Activated naive CD8-positive, alpha-beta T cell (primary cell): Measurements from ENCODE around the gene FGF1.

Source experiments
- H3K27ac Mint-ChIP-seq: one replicate; pipeline ENCODE4 v1.8.0; 2021; ENCODE audit warnings: mixed read lengths
- H3K27me3 Mint-ChIP-seq: one replicate; pipeline ENCODE4 v1.8.0; 2021; ENCODE audit warnings: mixed read lengths
- H3K36me3 Mint-ChIP-seq: one replicate; pipeline ENCODE4 v1.8.0; 2021; ENCODE audit warnings: mixed read lengths
- H3K4me1 Mint-ChIP-seq: one replicate; pipeline ENCODE4 v1.8.0; 2021; ENCODE audit warnings: low read depth, mixed read lengths
- H3K4me3 Mint-ChIP-seq: one replicate; pipeline ENCODE4 v1.8.0; 2021; ENCODE audit warnings: mild to moderate bottlenecking, mixed read lengths
- H3K9me3 Mint-ChIP-seq: one replicate; pipeline ENCODE4 v1.8.0; 2021; ENCODE audit warnings: low read depth, mixed read lengths

The FGF1 gene

GRCh38 chr5:142664636-142665035 lies 21.3 kb downstream of the FGF1 start:
- Mint-ChIP-seq H3K27ac (no peak overlapping the region), H3K4me3 (no peak overlapping the region)

GRCh38 chr5:142664067-142664466 lies 21.8 kb downstream of the FGF1 start:
- H3K4me1 Mint-ChIP-seq = no peaks in the 10 kb centered on the region
- H3K9me3 Mint-ChIP-seq = no peaks in the 10 kb centered on the region
- no peaks in the 10 kb centered on the region for H3K36me3 Mint-ChIP-seq
- no peaks in the 10 kb centered on the region for H3K27me3 Mint-ChIP-seq
- no peak overlapping the region for H3K27ac Mint-ChIP-seq
- H3K4me3 Mint-ChIP-seq = no peak overlapping the region

More at GRCh38 chr5:142664636-142665035, 21.3 kb downstream of the FGF1 start:
- Mint-ChIP-seq H3K36me3 (no peaks in the 10 kb centered on the region), H3K4me1 (no peaks in the 10 kb centered on the region), H3K9me3 (no peaks in the 10 kb centered on the region), H3K27me3 (no peaks in the 10 kb centered on the region)

GRCh38 chr5:142663246-142663645 lies 22.6 kb downstream of the FGF1 start:
- H3K27me3 Mint-ChIP-seq = no peaks in the 10 kb centered on the region
- no peak overlapping the region for H3K4me3 Mint-ChIP-seq
- no peaks in the 10 kb centered on the region for H3K4me1 Mint-ChIP-seq

GRCh38 chr5:142661957-142662356 lies 23.9 kb downstream of the FGF1 start:
- Mint-ChIP-seq H3K4me1 (no peaks in the 10 kb centered on the region), H3K36me3 (no peaks in the 10 kb centered on the region), H3K9me3 (no peaks in the 10 kb centered on the region), H3K27me3 (no peaks in the 10 kb centered on the region), H3K4me3 (no peak overlapping the region), H3K27ac (no peak overlapping the region)

More at GRCh38 chr5:142663246-142663645, 22.6 kb downstream of the FGF1 start:
- Mint-ChIP-seq H3K27ac (no peak overlapping the region), H3K36me3 (no peaks in the 10 kb centered on the region), H3K9me3 (no peaks in the 10 kb centered on the region)

GRCh38 chr5:142661143-142661542 lies 24.7 kb downstream of the FGF1 start:
- Mint-ChIP-seq H3K4me1 (no peaks in the 10 kb centered on the region), H3K4me3 (no peak overlapping the region), H3K36me3 (no peaks in the 10 kb centered on the region), H3K9me3 (no peaks in the 10 kb centered on the region), H3K27me3 (no peaks in the 10 kb centered on the region), H3K27ac (no peak overlapping the region)

GRCh38 chr5:142660731-142661130 lies 25.2 kb downstream of the FGF1 start:
- no peak overlapping the region for H3K27ac Mint-ChIP-seq
- H3K27me3 Mint-ChIP-seq = peaks cover 1% of the 10 kb centered on the region
- no peaks in the 10 kb centered on the region for H3K9me3 Mint-ChIP-seq
- peaks cover 2% of the 10 kb centered on the region for H3K4me1 Mint-ChIP-seq
- no peaks in the 10 kb centered on the region for H3K36me3 Mint-ChIP-seq
- no peak overlapping the region for H3K4me3 Mint-ChIP-seq

- Mint-ChIP-seq H3K36me3 (no peaks in the 10 kb centered on the region), H3K27ac (no peak overlapping the region), H3K4me1 (peaks cover 2% of the 10 kb centered on the region), H3K4me3 (no peak overlapping the region), H3K9me3 (no peaks in the 10 kb centered on the region), H3K27me3 (peaks cover 1% of the 10 kb centered on the region)
These were observed 25.7 kb downstream of the FGF1 start for GRCh38 chr5:142660196-142660595.

- Mint-ChIP-seq H3K36me3 (no peaks in the 10 kb centered on the region), H3K27ac (no peak overlapping the region), H3K27me3 (peaks cover 3% of the 10 kb centered on the region), H3K4me3 (no peak overlapping the region), H3K9me3 (no peaks in the 10 kb centered on the region), H3K4me1 (peaks cover 2% of the 10 kb centered on the region)
These were observed 26.5 kb downstream of the FGF1 start for GRCh38 chr5:142659405-142659804.

GRCh38 chr5:142658278-142658677 lies 27.6 kb downstream of the FGF1 start:
- H3K4me3 Mint-ChIP-seq = no peak overlapping the region
- peaks cover 3% of the 10 kb centered on the region for H3K27me3 Mint-ChIP-seq
- peaks cover 2% of the 10 kb centered on the region for H3K4me1 Mint-ChIP-seq

GRCh38 chr5:142657446-142657845 lies 28.4 kb downstream of the FGF1 start:
- H3K4me3 Mint-ChIP-seq = no peak overlapping the region
- peaks cover 2% of the 10 kb centered on the region for H3K4me1 Mint-ChIP-seq
- no peaks in the 10 kb centered on the region for H3K36me3 Mint-ChIP-seq
- H3K9me3 Mint-ChIP-seq = no peaks in the 10 kb centered on the region
- no peak overlapping the region for H3K27ac Mint-ChIP-seq
- H3K27me3 Mint-ChIP-seq = peaks cover 3% of the 10 kb centered on the region

More at GRCh38 chr5:142658278-142658677, 27.6 kb downstream of the FGF1 start:
- Mint-ChIP-seq H3K36me3 (no peaks in the 10 kb centered on the region), H3K27ac (no peak overlapping the region), H3K9me3 (no peaks in the 10 kb centered on the region)

- Mint-ChIP-seq H3K4me1 (peaks cover 2% of the 10 kb centered on the region), H3K9me3 (no peaks in the 10 kb centered on the region), H3K4me3 (no peak overlapping the region), H3K27ac (no peak overlapping the region), H3K27me3 (peaks cover 3% of the 10 kb centered on the region), H3K36me3 (no peaks in the 10 kb centered on the region)
These were observed 30.3 kb downstream of the FGF1 start for GRCh38 chr5:142655339-142656267.

GRCh38 chr5:142654578-142655058 lies 31.3 kb downstream of the FGF1 start:
- Mint-ChIP-seq H3K36me3 (no peaks in the 10 kb centered on the region), H3K27me3 (peaks cover 3% of the 10 kb centered on the region), H3K9me3 (no peaks in the 10 kb centered on the region), H3K4me3 (no peak overlapping the region), H3K4me1 (peaks cover 2% of the 10 kb centered on the region), H3K27ac (no peak overlapping the region)

- Mint-ChIP-seq H3K4me1 (peaks cover 2% of the 10 kb centered on the region), H3K36me3 (no peaks in the 10 kb centered on the region), H3K27me3 (peaks cover 3% of the 10 kb centered on the region), H3K9me3 (no peaks in the 10 kb centered on the region), H3K27ac (no peak overlapping the region), H3K4me3 (no peak overlapping the region)
These were observed 32.6 kb downstream of the FGF1 start for GRCh38 chr5:142653321-142653720.

- peaks cover 2% of the 10 kb centered on the region for H3K4me1 Mint-ChIP-seq
- no peak overlapping the region for H3K4me3 Mint-ChIP-seq
- no peaks in the 10 kb centered on the region for H3K36me3 Mint-ChIP-seq
- no peaks in the 10 kb centered on the region for H3K9me3 Mint-ChIP-seq
- no peak overlapping the region for H3K27ac Mint-ChIP-seq
- peaks cover 3% of the 10 kb centered on the region for H3K27me3 Mint-ChIP-seq
These were observed 33.3 kb downstream of the FGF1 start for GRCh38 chr5:142652563-142652962.

- no peaks in the 10 kb centered on the region for H3K36me3 Mint-ChIP-seq
- peaks cover 2% of the 10 kb centered on the region for H3K27me3 Mint-ChIP-seq
- H3K4me1 Mint-ChIP-seq = no peaks in the 10 kb centered on the region
- H3K4me3 Mint-ChIP-seq = no peak overlapping the region
- no peaks in the 10 kb centered on the region for H3K9me3 Mint-ChIP-seq
- H3K27ac Mint-ChIP-seq = no peak overlapping the region
These were observed 35.0 kb downstream of the FGF1 start for GRCh38 chr5:142650881-142651280.
